ENCODE data around the gene CA6. TPM values are rescaled to one million over a fixed set of nuclear protein-coding genes. Genes with fewer than 3 reads are reported as not detected.

The CA6 gene
- total RNA-seq, 1 experiment from 2014 or later, result not detected

DNA sequence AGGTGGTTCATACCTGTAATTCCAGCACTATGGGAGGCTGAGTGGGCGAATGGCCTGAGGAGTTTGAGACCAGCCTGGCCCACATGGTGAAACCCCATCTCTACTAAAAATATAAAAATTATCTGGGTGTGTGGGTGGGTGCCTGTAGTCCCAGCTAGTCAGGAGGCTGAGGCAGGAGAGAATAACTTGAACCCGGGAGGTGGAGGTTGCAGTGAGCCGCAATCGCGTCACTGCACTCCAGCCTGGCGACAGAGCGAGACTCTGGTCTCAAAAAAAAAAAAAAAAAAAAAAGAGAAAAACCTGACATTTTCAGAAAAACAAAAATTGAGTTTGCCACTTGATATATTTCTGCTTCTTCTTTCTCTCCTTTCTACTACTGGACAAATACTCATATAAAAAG, 24.3 kb downstream of the CA6 start:
- Histone ChIP-seq H3K4me2 (ENCODE audit: insufficient read depth, insufficient read length, low read length) (no peak overlapping the region), H4K20me1 (ENCODE audit: control insufficient read depth, insufficient read depth, insufficient read length) (no peaks in the 10 kb centered on the region), H3K79me1 (ENCODE audit: insufficient read depth, low read depth, low read length, poor library complexity, severe bottlenecking) (no peaks in the 10 kb centered on the region), H2BK120ac (ENCODE audit: low read depth, low read length, poor library complexity, severe bottlenecking) (no peak overlapping the region), H3K9me3 (ENCODE audit: control insufficient read depth, low read depth, low read length) (no peaks in the 10 kb centered on the region), H2AK5ac (ENCODE audit: insufficient read length, low read length) (no peak overlapping the region), H3K4me1 (ENCODE audit: insufficient read depth, low read length) (no peaks in the 10 kb centered on the region), H4K5ac (ENCODE audit: insufficient read length, low read depth, low read length) (no peak overlapping the region), H2BK15ac (ENCODE audit: low read depth, low read length) (no peak overlapping the region), H4K8ac (replicated peaks; ENCODE audit: insufficient read length, low read depth, low read length) (no peak overlapping the region), H2AFZ (ENCODE audit: low read length) (no peak overlapping the region), H3K18ac (ENCODE audit: insufficient read length, low read depth, low read length) (no peak overlapping the region), H3K27me3 (ENCODE audit: insufficient read depth, low read length) (no peaks in the 10 kb centered on the region), H3K23ac (ENCODE audit: insufficient read length, low read depth, low read length) (no peak overlapping the region), H2BK20ac (ENCODE audit: low read depth, low read length, poor library complexity, severe bottlenecking) (no peak overlapping the region), H3K23me2 (ENCODE audit: insufficient read length, low read depth, low read length, poor library complexity, severe bottlenecking) (no peaks in the 10 kb centered on the region), H2BK5ac (ENCODE audit: insufficient read length, low read length) (no peak overlapping the region), H4K91ac (ENCODE audit: insufficient read length, low read depth, low read length) (no peak overlapping the region), H3T11ph (ENCODE audit: low read length) (no peak overlapping the region), H3K27ac (ENCODE audit: insufficient read length, low read depth, low read length) (no peak overlapping the region), H3K14ac (ENCODE audit: insufficient read depth, low read length) (no peak overlapping the region), H3K4ac (ENCODE audit: low read depth, low read length) (no peak overlapping the region), H3K56ac (ENCODE audit: insufficient read length, low read depth, low read length) (no peak overlapping the region), H3K9ac (ENCODE audit: extremely low read depth, insufficient read length, low read length) (no peak overlapping the region), H2BK12ac (ENCODE audit: insufficient read length, low read depth, low read length) (no peak overlapping the region), H3K79me2 (ENCODE audit: insufficient read depth, low read length) (no peaks in the 10 kb centered on the region)
- H3K27ac Mint-ChIP-seq, result no peak overlapping the region
- H3K4me1 Mint-ChIP-seq, result no peaks in the 10 kb centered on the region
- no peak for DNase-seq
- no peaks in the 10 kb centered on the region for H3K36me3 Mint-ChIP-seq (ENCODE audit: insufficient read depth in 1 of 3, low read depth in 3 of 3)
- TF ChIP-seq, protein P1, sequence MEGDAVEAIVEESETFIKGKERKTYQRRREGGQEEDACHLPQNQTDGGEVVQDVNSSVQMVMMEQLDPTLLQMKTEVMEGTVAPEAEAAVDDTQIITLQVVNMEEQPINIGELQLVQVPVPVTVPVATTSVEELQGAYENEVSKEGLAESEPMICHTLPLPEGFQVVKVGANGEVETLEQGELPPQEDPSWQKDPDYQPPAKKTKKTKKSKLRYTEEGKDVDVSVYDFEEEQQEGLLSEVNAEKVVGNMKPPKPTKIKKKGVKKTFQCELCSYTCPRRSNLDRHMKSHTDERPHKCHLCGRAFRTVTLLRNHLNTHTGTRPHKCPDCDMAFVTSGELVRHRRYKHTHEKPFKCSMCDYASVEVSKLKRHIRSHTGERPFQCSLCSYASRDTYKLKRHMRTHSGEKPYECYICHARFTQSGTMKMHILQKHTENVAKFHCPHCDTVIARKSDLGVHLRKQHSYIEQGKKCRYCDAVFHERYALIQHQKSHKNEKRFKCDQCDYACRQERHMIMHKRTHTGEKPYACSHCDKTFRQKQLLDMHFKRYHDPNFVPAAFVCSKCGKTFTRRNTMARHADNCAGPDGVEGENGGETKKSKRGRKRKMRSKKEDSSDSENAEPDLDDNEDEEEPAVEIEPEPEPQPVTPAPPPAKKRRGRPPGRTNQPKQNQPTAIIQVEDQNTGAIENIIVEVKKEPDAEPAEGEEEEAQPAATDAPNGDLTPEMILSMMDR (conservative IDR thresholded peaks at IDR 0.05), result no peak
- no peaks in the 10 kb centered on the region; a peak in 1 of 5 replicates for H3K9me3 Mint-ChIP-seq
- H3K4me3 Mint-ChIP-seq, result no peak overlapping the region
- H3K27me3 Mint-ChIP-seq (ENCODE audit: low read depth), result 0 out of 2 replicates have a peak, but pooled peaks cover 1% of the 10 kb centered on the region
- WGBS (ENCODE audit: extremely low coverage, insufficient read length, low lambda C conversion rate), result no CpG with 5 or more reads among the region's 7 CpGs

Measured in H9 (cell line).